ENCODE measurements around the gene MYL3. TPM values are rescaled to one million over a fixed set of nuclear protein-coding genes. Genes with fewer than 3 reads are reported as not detected.
"Not testable (repeated sequence)": the region's sequence is repeated elsewhere in the genome, so short reads cannot be mapped to it uniquely, and the experiment has no call there.

MYL3 gene
- total RNA-seq, 1 donor from 2014 or later = 10,727 TPM

GRCh38 chr3:46823314-46823713 is 39.9 kb downstream of the MYL3 start:
- DNase-seq; ATAC-seq (ENCODE audit: poor library complexity); intact Hi-C loops (cut with DNase I): not testable (repeated sequence)

- intact Hi-C loops (cut with DNase I) = no loop called here
- DNase-seq = no peak
- ATAC-seq (ENCODE audit: poor library complexity) = no peak
Measured at GRCh38 chr3:46821553-46821952, 41.7 kb downstream of the MYL3 start.

GRCh38 chr3:46820852-46821251 is 42.4 kb downstream of the MYL3 start:
- no peak for DNase-seq
- intact Hi-C loops (cut with DNase I) = no loop called here
- no peak for ATAC-seq (ENCODE audit: poor library complexity)

- intact Hi-C loops (cut with DNase I) = no loop called here
- ATAC-seq (ENCODE audit: poor library complexity) (peak; percentile 84), DNase-seq (peak; percentile 83)
Measured at GRCh38 chr3:46812237-46812791, 50.9 kb downstream of the MYL3 start.

GRCh38 chr3:46811615-46812236 is 51.5 kb downstream of the MYL3 start:
- intact Hi-C loops (cut with DNase I) = no loop called here
- DNase-seq (no peak), ATAC-seq (ENCODE audit: poor library complexity) (peak; percentile 8)

GRCh38 chr3:46808766-46809165 is 54.5 kb downstream of the MYL3 start:
- DNase-seq; intact Hi-C loops (cut with DNase I); ATAC-seq (ENCODE audit: poor library complexity): not testable (repeated sequence)

Other genes with a start within 250 kb of the MYL3 start
- 37.0 TPM for gene ALS2CL, start 169.8 kb downstream of the MYL3 start, total RNA-seq
- 1.00 TPM for gene TMIE, start 162.1 kb downstream of the MYL3 start, total RNA-seq
- 0.16 TPM for gene PRSS50, start 145.6 kb downstream of the MYL3 start, total RNA-seq
- 11.8 TPM for gene PTH1R, start 14.3 kb upstream of the MYL3 start, total RNA-seq
- gene CCDC12, start 113.3 kb upstream of the MYL3 start, total RNA-seq = 29.2 TPM
- 11.7 TPM for gene NBEAL2, start 116.2 kb upstream of the MYL3 start, total RNA-seq

Measured in Right ventricle myocardium superior (tissue), 1 donor.